GM12878 (cell line): Measurements from ENCODE around the gene FBXL17. TPM values are rescaled to one million over a fixed set of nuclear protein-coding genes. Genes with fewer than 3 reads are reported as not detected.

Experiments used
- ATAC-seq: fragments of 200-7000 bp; cut with Tn5 transposase; 3 replicates; pipeline ENCODE4 v1.9.1; 2020; ENCODE audit warnings: mild to moderate bottlenecking, moderate library complexity
- BruUV-seq: library from RNA; stranded (reverse); fragments of 400-500 nt; replicated peaks from 2 replicates; lab custom pipeline; 2021; lab: Mats Ljungman, UMichigan
- CTCF ChIA-PET: fragments of 300-600 bp; sonication (Branson Sonifier 250); formaldehyde crosslinking; extraction: SDS; loops from one replicate; lab custom pipeline; 2021; ENCODE audit warnings: inconsistent platforms; lab: Yijun Ruan, JAX
- POLR2A ChIA-PET: fragments of 350-600 bp; formaldehyde crosslinking; extraction: SDS; loops from one replicate; lab custom pipeline; 2021; ENCODE audit warnings: inconsistent platforms; lab: Charles Lee
- RAD21 ChIA-PET: fragments of 300-600 bp; sonication (Branson Sonifier 250); formaldehyde crosslinking; loops from one replicate; lab custom pipeline; 2023; ENCODE audit warnings: antibody characterized with exemption; ENCODE audit not compliant: unreplicated experiment; lab: Charles Lee
- SMC1A ChIA-PET: fragments of 300-600 bp; sonication (Branson Sonifier 250); formaldehyde crosslinking; loops from one replicate; lab custom pipeline; 2023; ENCODE audit not compliant: unreplicated experiment, uncharacterized antibody; lab: Charles Lee
- DNase-seq: peaks from one replicate; pipeline ENCODE4 v3.0.0-alpha.2; 2011; ENCODE audit warnings: low read depth, low spot score
- FAIRE-seq: peaks from 3 replicates; lab custom pipeline; 2011; peaks lifted over from hg19 to GRCh38; lab: Jason Lieb, UNC
- H2AFZ ChIP-seq: 2 replicates; pipeline ENCODE4 v1.6.0; 2011; ENCODE audit warnings: low read depth, low read length, control low read depth; ENCODE audit not compliant: control insufficient read depth
- H3K27ac ChIP-seq: 2 replicates; pipeline ENCODE4 v1.5.1; 2011; ENCODE audit warnings: control low read depth; ENCODE audit not compliant: control insufficient read depth, insufficient read depth
- H3K27me3 ChIP-seq, 2 experiments: replicated peaks in 1 of 2; 2 replicates each; pipeline versions ENCODE4 v1.6.0 to v1.6.1; 2011; ENCODE audit warnings: low read length in 1 of 2; ENCODE audit not compliant: control insufficient read depth in 2 of 2, insufficient read depth in 2 of 2
- H3K36me3 ChIP-seq, 2 experiments: 2 replicates each; pipeline ENCODE4 v1.5.1; 2011; ENCODE audit warnings: low read length in 1 of 2; ENCODE audit not compliant: control insufficient read depth in 2 of 2, insufficient read depth in 2 of 2
- H3K4me1 ChIP-seq: 2 replicates; pipeline ENCODE4 v1.6.1; 2011; ENCODE audit warnings: mild to moderate bottlenecking, low read length, moderate library complexity, mixed read lengths; ENCODE audit not compliant: control insufficient read depth, insufficient read depth
- H3K4me2 ChIP-seq: 2 replicates; pipeline ENCODE4 v1.6.0; 2011; ENCODE audit warnings: control low read depth; ENCODE audit not compliant: control insufficient read depth, insufficient read depth
- H3K4me3 ChIP-seq: fragments of 200-600 bp; sonication (generic); 2 replicates; pipeline ENCODE4 v1.5.1; 2016
- H3K79me2 ChIP-seq: 2 replicates; pipeline ENCODE4 v1.6.0; 2011; ENCODE audit warnings: low read length; ENCODE audit not compliant: control insufficient read depth, insufficient read depth
- H3K9ac ChIP-seq: 2 replicates; pipeline ENCODE4 v1.8.0; 2011; ENCODE audit warnings: low read length, control low read depth, mixed read lengths; ENCODE audit not compliant: control insufficient read depth, insufficient read depth
- H3K9me3 ChIP-seq: replicated peaks from 3 replicates; pipeline ENCODE4 v1.5.1; 2011; ENCODE audit warnings: mild to moderate bottlenecking, low read length; ENCODE audit not compliant: control insufficient read depth, insufficient read depth
- H4K20me1 ChIP-seq: 2 replicates; pipeline ENCODE4 v1.6.0; 2011; ENCODE audit not compliant: control insufficient read depth, insufficient read depth
- CBX5 ChIP-seq: sonication (generic); IDR thresholded peaks from 2 replicates; pipeline ENCODE4 v1.6.1; 2016; ENCODE audit warnings: low read depth, moderate library complexity, mild to moderate bottlenecking, inconsistent platforms
- EGR1 ChIP-seq, 2 experiments: IDR thresholded peaks; 1 replicate in 1 of 2; 2 replicates in 1 of 2; pipeline ENCODE4 v1.6.1; 2011 to 2012; ENCODE audit warnings: low read depth in 2 of 2, low read length in 2 of 2, borderline replicate concordance in 1 of 2, mild to moderate bottlenecking in 1 of 2, moderate library complexity in 1 of 2
- ETV6 ChIP-seq, 2 experiments: fragments of 450-650 bp in 1 of 2; IDR thresholded peaks in 1 of 2; conservative IDR thresholded peaks in 1 of 2; 2 replicates each; pipeline ENCODE4 v1.6.1; 2014; ENCODE audit warnings: antibody characterized with exemption in 1 of 2, borderline replicate concordance in 1 of 2, low read depth in 1 of 2, mild to moderate bottlenecking in 1 of 2, moderate library complexity in 1 of 2
- HSF1 ChIP-seq: fragments of 150-350 bp; IDR thresholded peaks from 2 replicates; pipeline ENCODE4 v1.6.1; 2014; ENCODE audit warnings: mild to moderate bottlenecking, low read depth, low read length
- MAX ChIP-seq: IDR thresholded peaks from 2 replicates; pipeline ENCODE4 v1.6.1; 2012; ENCODE audit warnings: low read depth, low read length, improper control_type of control experiment
- NBN ChIP-seq: fragments of 450-650 bp; IDR thresholded peaks from 2 replicates; pipeline ENCODE4 v1.6.1; 2016
- POU2F2 ChIP-seq: IDR thresholded peaks from 3 replicates; pipeline ENCODE4 v1.6.1; 2011; ENCODE audit warnings: low read depth, mild to moderate bottlenecking, low read length, borderline replicate concordance
- RB1 ChIP-seq: fragments of 450-650 bp; formaldehyde crosslinking; IDR thresholded peaks from 2 replicates; pipeline ENCODE4 v1.6.1; 2017; ENCODE audit warnings: mild to moderate bottlenecking, borderline replicate concordance
- RELB ChIP-seq: fragments of 450-650 bp; IDR thresholded peaks from 2 replicates; pipeline ENCODE4 v1.6.1; 2017; ENCODE audit warnings: low read depth, mild to moderate bottlenecking, moderate library complexity
- SMAD5 ChIP-seq: IDR thresholded peaks from 2 replicates; pipeline ENCODE4 v1.6.1; 2016; ENCODE audit warnings: antibody characterized with exemption, low read depth
- SRF ChIP-seq, 2 experiments: IDR thresholded peaks; 2 replicates each; pipeline ENCODE4 v1.6.1; 2011; ENCODE audit warnings: low read depth in 2 of 2, low read length in 2 of 2, mild to moderate bottlenecking in 1 of 2, moderate library complexity in 1 of 2
- TBL1XR1 ChIP-seq: IDR thresholded peaks from 2 replicates; pipeline ENCODE4 v1.6.1; 2012; ENCODE audit warnings: low read depth, low read length, improper control_type of control experiment
- WGBS: methylation state at CpG from one replicate; pipeline ENCODE4 v1.1.6; 2016; ENCODE audit warnings: low lambda C conversion rate; ENCODE audit not compliant: insufficient replicate concordance, insufficient coverage; ENCODE audit errors: missing lambda C conversion rate; 5-methylcytosine and 5-hydroxymethylcytosine counted together
- in situ Hi-C: fragments of 300-500 bp; cut with MboI; formaldehyde crosslinking; loops from 9 replicates; pipeline ENCODE4 v1.14.3; 2018; ENCODE audit warnings: mixed read lengths
- intact Hi-C: fragments of 100-400 bp; cut with micrococcal nuclease; formaldehyde crosslinking; loops from one replicate; pipeline ENCODE4 v1.14.2; 2022; ENCODE audit not compliant: unreplicated experiment
- polyA plus RNA-seq, 11 experiments: library from polyadenylated mRNA; depleted of rRNA in 4 of 11; unstranded in 6 of 11; stranded (reverse) in 5 of 11; fragments of >200 nt; fragmentation: Nextera tagmentation in 4 of 11; fragmentation: Illumina TruSeq in 1 of 11; extraction: Ambion mirVana in 4 of 11; extraction: Trizol in 1 of 11; gene quantifications; 1 replicate in 1 of 11; 2 replicates in 10 of 11; pipeline versions ENCODE4 v1.2.1 to v1.2.3, GENCODE V29; 2011 to 2016; ENCODE audit warnings: inconsistent platforms in 2 of 11, missing spikeins in 2 of 11, low read depth in 1 of 11
- total RNA-seq, 4 experiments: library from RNA; depleted of rRNA in 3 of 4; stranded (reverse); fragments of >200 nt in 3 of 4; fragmentation: Illumina TruSeq in 1 of 4; extraction: Trizol in 1 of 4; gene quantifications; 2 replicates each; pipeline versions ENCODE4 v1.2.1 to v1.2.3, GENCODE V29; 2013 to 2021
- TF ChIP-seq, protein P1 (sequence below): fragments of 450-650 bp; IDR thresholded peaks from 2 replicates; pipeline ENCODE4 v1.6.1; 2018; ENCODE audit warnings: borderline replicate concordance, mild to moderate bottlenecking; ENCODE audit not compliant: partially characterized antibody

FBXL17 gene
- total and polyA plus RNA-seq, 10 of the 15 experiments (the other 5 are each of a cell fraction or from before 2014, with no cell fraction given): 0.88 to 9.0 (median 4.4) TPM

DNA sequence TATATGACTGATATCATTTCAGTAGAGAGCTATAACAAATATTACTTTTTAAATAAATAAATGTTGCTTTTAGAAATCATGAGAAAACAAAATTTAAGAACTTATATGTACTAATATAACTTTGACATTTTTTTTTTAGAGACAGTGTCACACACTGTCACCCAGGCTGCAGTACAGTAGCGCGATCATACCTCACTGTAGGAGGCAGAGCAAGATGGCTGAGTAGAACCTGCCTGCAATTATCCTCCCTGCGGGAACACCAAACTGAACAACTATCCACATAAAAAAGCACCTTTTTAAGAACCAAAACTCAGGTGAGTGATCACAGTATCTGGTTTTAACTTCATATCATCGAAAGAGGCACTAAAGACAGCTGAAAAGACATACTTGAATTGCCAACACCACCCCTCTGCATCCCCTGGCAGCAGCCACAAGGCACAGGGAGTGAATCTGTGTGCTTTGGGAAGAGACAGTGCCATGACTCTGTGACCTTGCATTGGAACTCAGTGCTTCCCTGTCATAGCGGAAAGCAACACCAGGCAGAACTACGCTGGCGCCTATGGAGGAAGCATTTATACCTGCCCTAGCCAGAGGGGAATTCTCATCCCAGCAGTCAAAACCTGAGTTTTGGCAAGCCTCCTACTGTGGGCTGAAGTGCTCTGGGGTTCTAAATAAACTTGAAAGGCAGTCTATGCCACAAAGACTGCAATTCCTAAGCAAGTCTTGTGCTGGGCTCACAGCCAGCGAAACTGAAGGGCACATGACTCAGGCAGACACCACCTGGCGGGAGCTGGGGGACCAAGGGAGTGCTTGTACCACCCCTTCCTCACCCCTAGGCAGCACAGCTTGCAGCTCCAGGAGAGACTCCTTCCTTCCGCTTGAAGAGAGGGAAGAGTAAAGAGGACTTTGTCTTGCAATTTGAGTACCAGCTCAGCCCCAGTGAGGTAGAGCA is 142.7 kb downstream of the FBXL17 start:
- CTCF ChIA-PET: interaction anchor here (1.2 to 1.7 kb wide), 2 partner anchors 21 to 40 kb away, joined by 4 to 6 read pairs; no protein-coding TSS in a partner anchor
- H2AFZ ChIP-seq: no peak overlapping the region
- no peak overlapping the region for H3K4me3 ChIP-seq
- no peak overlapping the region for H3K4me2 ChIP-seq
- ATAC-seq (no peak), DNase-seq (no peak), FAIRE-seq (no peak)
- no peaks in the 10 kb centered on the region for H4K20me1 ChIP-seq
- RAD21 ChIA-PET: no interaction called here
- POLR2A ChIA-PET: interaction anchor here (1.1 kb wide), 1 partner anchor 12 kb away, joined by 3 read pairs; no protein-coding TSS in a partner anchor
- no peaks in the 10 kb centered on the region for H3K4me1 ChIP-seq
- TF ChIP-seq ETV6 (conservative IDR thresholded peaks at IDR 0.05 in 1 of 2, IDR thresholded peaks at IDR 0.05 in 1 of 2; ENCODE audit: borderline replicate concordance in 1 of 2, low read depth in 1 of 2): no peak
- no peak for TF ChIP-seq POU2F2
- TF ChIP-seq CBX5: no peak
- TF ChIP-seq TBL1XR1: no peak
- TF ChIP-seq RELB: no peak
- TF ChIP-seq EGR1 (IDR thresholded peaks at IDR 0.05; ENCODE audit: borderline replicate concordance in 1 of 2, low read depth in 2 of 2, low read length in 2 of 2): no peak
- no peak for TF ChIP-seq HSF1
- TF ChIP-seq SMAD5: no peak
- TF ChIP-seq RB1: no peak
- TF ChIP-seq, protein P1, sequence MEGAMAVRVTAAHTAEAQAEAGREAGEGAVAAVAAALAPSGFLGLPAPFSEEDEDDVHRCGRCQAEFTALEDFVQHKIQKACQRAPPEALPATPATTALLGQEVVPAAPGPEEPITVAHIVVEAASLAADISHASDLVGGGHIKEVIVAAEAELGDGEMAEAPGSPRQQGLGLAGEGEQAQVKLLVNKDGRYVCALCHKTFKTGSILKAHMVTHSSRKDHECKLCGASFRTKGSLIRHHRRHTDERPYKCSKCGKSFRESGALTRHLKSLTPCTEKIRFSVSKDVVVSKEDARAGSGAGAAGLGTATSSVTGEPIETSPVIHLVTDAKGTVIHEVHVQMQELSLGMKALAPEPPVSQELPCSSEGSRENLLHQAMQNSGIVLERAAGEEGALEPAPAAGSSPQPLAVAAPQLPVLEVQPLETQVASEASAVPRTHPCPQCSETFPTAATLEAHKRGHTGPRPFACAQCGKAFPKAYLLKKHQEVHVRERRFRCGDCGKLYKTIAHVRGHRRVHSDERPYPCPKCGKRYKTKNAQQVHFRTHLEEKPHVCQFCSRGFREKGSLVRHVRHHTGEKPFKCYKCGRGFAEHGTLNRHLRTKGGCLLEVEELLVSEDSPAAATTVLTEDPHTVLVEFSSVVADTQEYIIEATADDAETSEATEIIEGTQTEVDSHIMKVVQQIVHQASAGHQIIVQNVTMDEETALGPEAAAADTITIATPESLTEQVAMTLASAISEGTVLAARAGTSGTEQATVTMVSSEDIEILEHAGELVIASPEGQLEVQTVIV: no peak
- no peak for TF ChIP-seq SRF (IDR thresholded peaks at IDR 0.05; ENCODE audit: low read depth in 2 of 2, low read length in 2 of 2)
- no peak for TF ChIP-seq NBN
- TF ChIP-seq MAX: no peak
- no peaks in the 10 kb centered on the region; the same call in 2 of the 3 replicates for H3K9me3 ChIP-seq
- H3K36me3 ChIP-seq: no peaks in the 10 kb centered on the region
- H3K27ac ChIP-seq: no peak overlapping the region
- intact Hi-C loops: no loop called here
- no peaks in the 10 kb centered on the region for H3K27me3 ChIP-seq
- BruUV-seq: no TSS peak
- H3K79me2 ChIP-seq: no peaks in the 10 kb centered on the region
- WGBS: 75% methylated on average over 9 of the region's 10 CpGs
- no peak overlapping the region for H3K9ac ChIP-seq
- in situ Hi-C loops: no loop called here
- SMC1A ChIA-PET: no interaction called here
